Endothelial cell of umbilical vein (primary cell): Measurements from ENCODE around the gene WNT7B. TPM values are rescaled to one million over a fixed set of nuclear protein-coding genes. Genes with fewer than 3 reads are reported as not detected.

Experiments
- BruUV-seq: library from RNA; stranded (reverse); fragments of 400-500 nt; replicated peaks from 2 replicates; lab custom pipeline; 2021; lab: Mats Ljungman, UMichigan
- CTCF ChIA-PET: fragments of 300-600, 350-600 bp; sonication (Branson Sonifier 250); formaldehyde crosslinking; loops from one replicate; lab custom pipeline; 2021; ENCODE audit warnings: antibody characterized with exemption, inconsistent platforms; lab: Charles Lee
- POLR2A ChIA-PET: fragments of 300-600, 350-600 bp; sonication (Branson Sonifier 250); formaldehyde crosslinking; loops from one replicate; lab custom pipeline; 2021; ENCODE audit warnings: antibody characterized with exemption, inconsistent platforms; lab: Charles Lee
- DNase-seq: peaks from one replicate; pipeline ENCODE4 v3.0.0-alpha.2; 2011; ENCODE audit warnings: low read depth, low spot score
- FAIRE-seq: peaks from 2 replicates; lab custom pipeline; 2011; peaks lifted over from hg19 to GRCh38; lab: Jason Lieb, UNC
- H2AFZ ChIP-seq: 2 replicates; pipeline ENCODE4 v1.6.0; 2012; ENCODE audit warnings: low read depth, low read length, control low read depth, inconsistent platforms
- H3K27ac ChIP-seq: 2 replicates; pipeline ENCODE4 v1.5.1; 2011; ENCODE audit warnings: low read depth, mild to moderate bottlenecking, control low read depth, low read length, moderate library complexity; ENCODE audit not compliant: insufficient read depth
- H3K27me3 ChIP-seq, 2 experiments: 2 replicates each; pipeline versions ENCODE4 v1.6.0 to v1.6.1; 2011; ENCODE audit warnings: low read length in 2 of 2, mixed read lengths in 1 of 2; ENCODE audit not compliant: control insufficient read depth in 2 of 2, insufficient read depth in 2 of 2
- H3K36me3 ChIP-seq, 2 experiments: 2 replicates in 1 of 2; 3 replicates in 1 of 2; pipeline ENCODE4 v1.5.1; 2011; ENCODE audit warnings: low read length in 2 of 2, mild to moderate bottlenecking in 1 of 2, moderate library complexity in 1 of 2; ENCODE audit not compliant: control insufficient read depth in 2 of 2, insufficient read depth in 2 of 2; ENCODE audit errors: extremely low read depth in 1 of 2
- H3K4me1 ChIP-seq: 3 replicates; pipeline ENCODE4 v1.5.1; 2011; ENCODE audit warnings: mild to moderate bottlenecking, low read length; ENCODE audit not compliant: control insufficient read depth, insufficient read depth; ENCODE audit errors: extremely low read depth
- H3K4me2 ChIP-seq: 2 replicates; pipeline ENCODE4 v1.6.1; 2011; ENCODE audit warnings: low read length, control low read depth, mixed read lengths; ENCODE audit not compliant: insufficient read depth
- H3K4me3 ChIP-seq, 3 experiments: fragments of 200-600 bp in 1 of 3; sonication (generic), shearing (Covaris generic) in 1 of 3; replicated peaks in 1 of 3; 2 replicates each; pipeline ENCODE4 v1.5.1; 2011 to 2016; ENCODE audit warnings: control low read depth in 3 of 3, low read length in 3 of 3, mild to moderate bottlenecking in 2 of 3, inconsistent platforms in 1 of 3, low read depth in 1 of 3, moderate library complexity in 1 of 3; ENCODE audit not compliant: insufficient read depth in 1 of 3
- H3K79me2 ChIP-seq: 2 replicates; pipeline ENCODE4 v1.6.0; 2012; ENCODE audit warnings: low read length, inconsistent platforms; ENCODE audit not compliant: control insufficient read depth, insufficient read depth
- H3K9ac ChIP-seq: replicated peaks from 2 replicates; pipeline ENCODE3; 2011; ENCODE audit warnings: low read length, control low read depth; ENCODE audit not compliant: insufficient read depth; ENCODE audit errors: extremely low read depth
- H3K9me1 ChIP-seq: replicated peaks from 3 replicates; pipeline ENCODE4 v1.6.0; 2011; ENCODE audit warnings: mild to moderate bottlenecking, low read length; ENCODE audit not compliant: control insufficient read depth, insufficient read depth; ENCODE audit errors: extremely low read depth
- H3K9me3 ChIP-seq: replicated peaks from 2 replicates; pipeline ENCODE4 v1.5.1; 2012; ENCODE audit warnings: low read length, inconsistent platforms; ENCODE audit not compliant: control insufficient read depth, insufficient read depth
- H4K20me1 ChIP-seq: replicated peaks from 2 replicates; pipeline ENCODE3; 2011; ENCODE audit warnings: mild to moderate bottlenecking, low read length; ENCODE audit not compliant: control insufficient read depth, insufficient read depth; ENCODE audit errors: extremely low read depth
- CTCF ChIP-seq, 2 donors: IDR thresholded peaks; 1 replicate in 1 of 2; 2 replicates in 1 of 2; pipeline ENCODE4 v1.5.1; 2011; ENCODE audit warnings: low read length in 2 of 2, mild to moderate bottlenecking in 2 of 2, moderate library complexity in 2 of 2, control low read depth in 1 of 2, inconsistent platforms in 1 of 2, low read depth in 1 of 2; ENCODE audit not compliant: insufficient read depth in 1 of 2; ENCODE audit errors: extremely low read depth in 1 of 2
- EZH2 ChIP-seq: IDR thresholded peaks from 2 replicates; pipeline ENCODE4 v1.6.1; 2012; ENCODE audit warnings: borderline replicate concordance, low read depth, mild to moderate bottlenecking, moderate library complexity, low read length, inconsistent platforms; ENCODE audit not compliant: severe bottlenecking
- FOS ChIP-seq: IDR thresholded peaks from 2 replicates; pipeline ENCODE4 v1.6.1; 2011; ENCODE audit warnings: mild to moderate bottlenecking, low read length, moderate library complexity, borderline replicate concordance; ENCODE audit not compliant: insufficient read depth
- GATA2 ChIP-seq: IDR thresholded peaks from 2 replicates; pipeline ENCODE4 v1.7.0; 2011; ENCODE audit warnings: low read depth, mild to moderate bottlenecking, moderate library complexity, mixed read lengths, low read length; ENCODE audit not compliant: insufficient read length, insufficient read depth
- JUN ChIP-seq: IDR thresholded peaks from 2 replicates; pipeline ENCODE4 v1.6.1; 2011; ENCODE audit warnings: borderline replicate concordance, low read depth; ENCODE audit not compliant: insufficient read length, insufficient read depth
- MAX ChIP-seq: IDR thresholded peaks from 2 replicates; pipeline ENCODE4 v1.6.1; 2011; ENCODE audit not compliant: insufficient read depth, insufficient read length
- MYC ChIP-seq: IDR thresholded peaks from one replicate; pipeline ENCODE4 v1.6.1; 2011; ENCODE audit warnings: mild to moderate bottlenecking, low read depth, low read length
- POLR2A ChIP-seq: IDR thresholded peaks from 2 replicates; pipeline ENCODE4 v1.6.1; 2012; ENCODE audit warnings: low read depth, mild to moderate bottlenecking, control low read depth, low read length
- POLR2AphosphoS5 ChIP-seq: IDR thresholded peaks from 2 replicates; pipeline ENCODE4 v1.6.1; 2012; ENCODE audit warnings: low read depth, mild to moderate bottlenecking, control low read depth, low read length, moderate library complexity; ENCODE audit not compliant: insufficient read depth
- dilution Hi-C: fragments of 300-500 bp; cut with MboI; formaldehyde crosslinking; loops from one replicate; pipeline ENCODE4 v1.15.0; 2019; ENCODE audit warnings: low sequenced_read_pairs; ENCODE audit not compliant: extremely low pct_ligation_motif_present
- intact Hi-C: fragments of 100-400 bp; cut with micrococcal nuclease; formaldehyde crosslinking; loops from one replicate; pipeline ENCODE4 v1.10.0; 2022
- polyA plus RNA-seq, 4 experiments: library from polyadenylated mRNA; depleted of rRNA in 3 of 4; stranded (reverse) in 3 of 4; unstranded in 1 of 4; fragments of >200 nt; gene quantifications; 2 replicates each; pipeline versions ENCODE4 v1.2.1 to v1.2.3, GENCODE V29; 2011 to 2012; ENCODE audit warnings: missing spikeins in 1 of 4
- total RNA-seq: library from RNA; stranded (reverse); gene quantifications from 2 replicates; pipeline ENCODE4 v1.2.3, GENCODE V29; 2021

The WNT7B gene
- total and polyA plus RNA-seq, 2 donors (not counting 3 experiments of a cell fraction or from before 2014, with no cell fraction given): not detected

DNA sequence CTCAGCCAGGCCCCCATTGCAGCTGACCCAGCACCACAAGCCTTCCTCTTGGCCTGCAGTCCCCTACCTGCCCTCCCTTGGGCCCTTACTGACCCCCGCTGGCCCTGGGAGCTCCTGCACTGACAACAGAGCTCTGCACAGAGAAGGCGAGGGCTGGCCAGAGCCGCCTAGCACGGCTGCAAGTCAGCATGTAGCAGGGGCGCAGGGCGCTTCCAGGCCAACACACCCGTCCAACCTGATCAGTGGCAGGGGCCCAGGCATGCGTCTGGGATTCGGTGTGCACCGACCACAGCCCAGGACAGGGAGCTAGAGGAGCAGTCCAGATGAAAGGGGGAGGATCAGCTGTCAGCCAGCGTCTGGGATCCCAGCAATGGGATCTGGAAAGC, 7.6 kb downstream of the WNT7B start:
- dilution Hi-C loops (no loop called here), intact Hi-C loops (no loop called here)
- POLR2A ChIA-PET: no interaction called here
- CTCF ChIA-PET: interaction anchor here (0.7 to 1.0 kb wide), 4 partner anchors 105 to 392 kb away, joined by 3 to 4 read pairs (median 3); no protein-coding TSS in a partner anchor
- Histone ChIP-seq H2AFZ (no peak overlapping the region), H4K20me1 (no peaks in the 10 kb centered on the region), H3K9ac (no peak overlapping the region), H3K4me1 (peaks cover 14% of the 10 kb centered on the region), H3K27ac (no peak overlapping the region), H3K4me2 (no peak overlapping the region), H3K4me3 (no peak overlapping the region), H3K9me3 (no peaks in the 10 kb centered on the region), H3K79me2 (no peaks in the 10 kb centered on the region), H3K27me3 (peaks cover 40 to 41% of the 10 kb centered on the region in 2 experiments), H3K36me3 (no peaks in the 10 kb centered on the region), H3K9me1 (no peaks in the 10 kb centered on the region)
- no TSS peak for BruUV-seq
- FAIRE-seq (no peak), DNase-seq (no peak)
- TF ChIP-seq CTCF (IDR thresholded peaks at IDR 0.05; ENCODE audit: extremely low read depth in 1 of 2, insufficient read depth in 1 of 2, low read depth in 1 of 2, low read length in 2 of 2) (no peak), JUN (no peak), FOS (no peak), GATA2 (no peak), POLR2A (no peak), MYC (no peak), POLR2AphosphoS5 (no peak), EZH2 (no peak), MAX (no peak)
